HG03175 (cell line): ENCODE results near the gene TFB1M.
A peak's percentile ranks its signal among the peaks of the same experiment; 100 is the strongest.
"Not testable (repeated sequence)": the region's sequence is repeated elsewhere in the genome, so short reads cannot be mapped to it uniquely, and the experiment has no call there.

ENCODE experiments used
- ATAC-seq: cut with Tn5 transposase; IDR thresholded peaks from one replicate; pipeline ENCODE4 v1.9.1; 2021; ENCODE audit warnings: mild to moderate bottlenecking, moderate library complexity; ENCODE audit not compliant: unreplicated experiment

Gene TFB1M

DNA sequence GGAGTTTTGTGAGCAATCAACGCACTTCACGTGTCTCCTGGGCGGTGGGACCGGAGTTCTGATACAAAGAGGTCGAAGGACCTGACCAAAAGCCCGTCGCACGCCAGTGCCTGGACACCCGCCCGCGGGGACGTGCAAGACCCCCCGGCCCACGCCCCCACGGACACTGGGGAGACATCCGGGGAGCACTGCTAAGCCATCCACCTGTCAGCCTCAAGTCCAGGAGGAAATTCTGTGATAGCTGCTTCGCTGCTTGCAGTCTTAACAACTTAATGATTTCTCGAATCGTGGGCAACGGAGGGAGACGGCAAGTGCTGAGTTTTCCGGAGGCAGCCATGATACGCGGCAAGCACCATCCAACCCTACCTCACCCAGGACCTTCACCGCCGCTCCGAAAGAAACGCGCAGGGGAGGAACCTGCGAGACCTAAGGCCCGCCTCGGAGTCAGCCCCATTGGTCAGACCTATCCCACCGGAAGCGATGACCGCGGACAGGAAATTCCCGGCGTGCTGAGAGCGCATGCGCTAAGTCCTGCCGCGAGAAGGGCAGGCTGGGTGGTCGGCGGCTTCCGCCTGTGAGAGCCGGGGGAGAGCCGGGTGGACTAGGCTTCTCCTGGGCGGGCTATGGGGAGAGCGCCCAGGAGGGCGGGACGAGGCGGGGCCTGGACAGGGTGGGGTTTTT, at the start of gene TFB1M:
Gene TFB1M, minus strand, starts transcription at position 393 of the 681 bp plus-strand sequence. Its CDS starts 56 bp downstream, at position 337.
- ATAC-seq = peak; percentile 94

DNA sequence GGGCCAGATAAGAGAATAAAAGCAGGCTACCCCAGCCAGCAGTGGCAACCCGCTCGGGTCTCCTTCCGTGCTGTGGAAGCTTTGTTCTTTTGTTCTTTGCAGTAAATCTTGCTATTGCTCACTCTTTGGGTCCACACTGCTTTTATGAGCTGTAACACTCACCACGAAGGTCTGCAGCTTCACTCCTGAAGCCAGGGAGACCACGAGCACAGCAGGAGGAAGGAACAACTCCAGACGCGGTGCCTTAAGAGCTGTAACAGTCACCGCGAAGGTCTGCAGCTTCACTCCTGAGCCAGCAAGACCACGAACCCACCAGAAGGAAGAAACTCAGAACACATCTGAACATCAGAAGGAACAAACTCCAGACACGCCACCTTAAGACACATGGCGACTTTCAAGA, 49.7 kb upstream of the TFB1M start:
- ATAC-seq = not testable (repeated sequence)

DNA sequence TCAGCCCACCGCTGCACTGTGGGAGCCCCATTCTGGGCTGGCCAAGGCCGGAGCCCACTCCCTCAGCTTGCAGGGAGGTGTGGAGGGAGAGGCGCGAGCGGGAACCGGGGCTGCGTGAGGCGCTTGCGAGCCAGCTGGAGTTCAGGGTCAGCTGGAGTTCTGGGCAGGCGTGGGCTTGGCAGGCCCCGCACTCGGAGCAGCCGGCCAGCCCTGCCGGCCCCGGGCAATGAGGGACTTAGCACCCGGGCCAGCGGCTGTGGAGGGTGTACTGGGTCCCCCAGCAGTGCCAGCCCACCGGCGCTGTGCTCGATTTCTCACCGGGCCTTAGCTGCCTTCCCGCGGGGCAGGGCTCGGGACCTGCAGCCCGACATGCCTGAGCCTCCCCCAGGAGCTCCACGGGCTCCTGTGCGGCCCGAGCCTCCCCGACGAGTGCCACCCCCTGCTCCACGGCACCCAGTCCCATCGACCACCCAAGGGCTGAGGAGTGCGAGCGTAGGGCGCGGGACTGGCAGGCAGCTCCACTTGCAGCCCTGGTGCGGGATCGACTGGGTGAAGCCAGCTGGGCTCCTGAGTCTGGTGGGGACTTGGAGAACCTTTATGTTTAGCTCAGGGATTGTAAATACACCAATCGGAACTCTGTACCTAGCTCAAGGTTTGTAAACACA, 48.8 kb upstream of the TFB1M start:
- not testable (repeated sequence) for ATAC-seq

GRCh38 chr6:155354167-155354566, 39.9 kb upstream of the TFB1M start:
- ATAC-seq = no peak

DNA sequence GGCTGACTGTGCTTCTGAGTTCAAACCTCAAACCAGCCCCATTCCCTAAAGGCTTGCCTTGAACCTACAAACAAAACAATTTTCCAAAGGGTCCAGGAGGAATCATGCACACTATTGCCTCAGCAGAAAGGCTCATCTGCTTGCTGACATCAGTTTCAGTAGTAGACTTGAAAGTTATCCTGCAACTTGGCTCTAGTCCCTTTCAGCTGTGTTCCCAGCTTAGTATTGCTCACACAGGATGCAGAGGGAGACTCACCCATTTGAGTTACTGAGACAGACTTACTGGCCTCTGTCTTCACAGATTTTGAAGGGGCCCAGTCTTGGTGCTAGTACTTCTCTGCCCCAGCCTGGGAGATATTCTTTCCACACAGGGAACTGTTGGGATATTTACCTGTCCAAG, 38.5 kb upstream of the TFB1M start:
- no peak for ATAC-seq

DNA sequence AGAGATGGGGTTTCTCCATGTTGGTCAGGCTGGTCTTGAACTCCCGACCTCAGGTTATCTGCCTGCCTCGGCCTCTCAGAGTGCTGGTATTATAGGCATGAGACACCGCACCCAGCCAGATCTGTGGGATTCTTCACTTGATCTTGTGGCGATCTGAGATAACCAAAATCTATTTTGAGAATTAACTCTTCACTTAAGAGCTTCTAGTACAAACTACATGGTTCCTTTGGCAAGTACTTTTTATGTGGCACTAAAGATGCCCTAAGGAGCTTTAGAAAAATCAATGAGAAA, 37.8 kb upstream of the TFB1M start:
- no peak for ATAC-seq

GRCh38 chr6:155351273-155352129, 37.2 kb upstream of the TFB1M start:
- ATAC-seq = peak; percentile 97

DNA sequence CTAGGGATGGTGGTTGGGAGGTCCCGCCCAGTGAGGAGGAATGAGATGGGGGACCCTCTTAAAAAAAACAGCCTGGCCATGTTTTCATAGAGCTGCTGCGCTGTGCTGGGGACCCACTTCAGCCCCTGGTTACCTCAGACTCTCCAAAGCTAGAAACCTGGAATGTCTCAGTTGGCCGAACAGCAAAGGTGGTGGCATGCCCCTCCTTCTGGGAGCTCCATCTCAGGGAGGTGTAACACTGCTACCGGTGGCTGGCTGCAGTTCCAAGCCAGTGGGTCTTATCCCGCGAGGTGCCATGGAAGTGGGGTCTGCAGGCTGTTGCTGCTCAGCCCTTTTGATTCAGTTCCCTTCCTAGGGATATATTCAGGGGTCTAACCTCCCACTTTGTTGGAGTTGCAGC, 35.7 kb upstream of the TFB1M start:
- ATAC-seq = no peak

- no peak for ATAC-seq
Observed at GRCh38 chr6:155349129-155349528, 34.8 kb upstream of the TFB1M start.

DNA sequence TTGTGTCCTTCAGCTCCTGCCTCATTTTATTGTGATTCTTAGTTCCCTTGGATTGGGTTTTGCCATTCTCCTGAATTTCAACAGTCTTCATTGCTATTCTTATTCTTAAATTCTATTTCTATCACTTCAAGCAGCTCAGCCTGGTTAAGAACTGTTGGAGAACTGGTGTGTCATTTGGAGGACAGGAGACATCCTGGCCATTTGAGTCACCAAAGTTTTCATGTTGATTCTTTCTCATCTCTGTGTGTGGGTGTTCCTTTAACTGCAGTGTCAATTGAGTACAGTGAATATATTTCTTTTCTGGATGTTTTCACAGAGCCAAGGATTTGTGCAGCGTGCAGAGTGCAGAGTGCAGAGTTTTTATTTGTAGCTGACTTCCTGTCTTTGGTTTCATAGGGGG, 33.5 kb upstream of the TFB1M start:
- ATAC-seq = no peak

DNA sequence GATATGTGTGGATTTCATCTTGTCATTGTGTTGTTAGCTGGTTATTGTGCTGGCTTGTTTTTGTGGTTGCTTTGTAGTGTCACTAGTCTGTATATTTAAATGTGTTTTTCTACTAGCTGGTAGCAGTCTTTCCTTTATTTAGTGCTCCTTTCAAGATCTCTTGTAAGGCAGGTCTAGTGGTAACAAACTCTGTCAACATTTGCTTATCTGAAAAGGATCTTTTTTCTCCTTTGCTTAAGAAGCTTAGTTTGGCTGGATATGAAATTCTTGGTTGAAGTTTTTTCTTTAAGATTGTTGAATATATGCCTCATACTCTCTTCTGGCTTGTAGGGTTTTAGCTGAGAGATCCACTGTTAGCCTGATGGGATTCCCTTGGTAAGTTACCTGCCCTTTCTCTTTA, 32.7 kb upstream of the TFB1M start:
- no peak for ATAC-seq

DNA sequence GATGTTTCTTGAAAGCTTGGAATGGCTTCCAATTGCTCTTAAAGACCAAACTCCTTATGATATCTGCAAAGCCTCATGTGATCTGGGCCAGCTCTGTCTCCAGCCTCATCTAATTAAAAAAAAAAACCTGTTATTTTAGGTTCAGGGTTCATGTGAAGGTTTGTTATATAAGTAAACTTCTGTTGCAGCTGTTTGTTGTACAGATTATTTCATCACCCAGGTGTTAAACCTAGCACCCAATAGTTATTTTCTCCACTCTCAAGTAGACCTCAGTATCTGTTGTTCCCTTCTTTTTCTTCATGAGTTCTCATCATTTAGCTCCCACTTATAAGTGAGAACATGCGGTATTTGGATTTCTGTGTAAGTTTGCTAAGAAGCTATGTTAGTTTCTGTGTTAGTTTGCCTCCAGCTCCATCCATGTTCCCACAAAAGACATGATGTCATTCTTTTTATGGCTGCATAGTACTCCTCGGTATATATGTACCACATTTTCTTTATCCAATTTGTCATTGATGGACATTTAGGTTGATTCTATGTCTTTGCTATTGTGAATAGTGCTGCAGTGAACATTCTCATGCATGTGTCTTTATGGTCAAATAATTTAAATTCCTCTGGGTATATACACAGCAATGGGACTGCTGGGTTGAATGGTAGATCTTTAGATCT, 30.2 kb upstream of the TFB1M start:
- no peak for ATAC-seq

GRCh38 chr6:155341130-155341828, 27.0 kb upstream of the TFB1M start:
- peak; percentile 66 for ATAC-seq

GRCh38 chr6:155340464-155341129, 26.3 kb upstream of the TFB1M start:
- ATAC-seq = peak; percentile 32

- not testable (repeated sequence) for ATAC-seq
Observed at GRCh38 chr6:155339929-155340328, 25.6 kb upstream of the TFB1M start.

DNA sequence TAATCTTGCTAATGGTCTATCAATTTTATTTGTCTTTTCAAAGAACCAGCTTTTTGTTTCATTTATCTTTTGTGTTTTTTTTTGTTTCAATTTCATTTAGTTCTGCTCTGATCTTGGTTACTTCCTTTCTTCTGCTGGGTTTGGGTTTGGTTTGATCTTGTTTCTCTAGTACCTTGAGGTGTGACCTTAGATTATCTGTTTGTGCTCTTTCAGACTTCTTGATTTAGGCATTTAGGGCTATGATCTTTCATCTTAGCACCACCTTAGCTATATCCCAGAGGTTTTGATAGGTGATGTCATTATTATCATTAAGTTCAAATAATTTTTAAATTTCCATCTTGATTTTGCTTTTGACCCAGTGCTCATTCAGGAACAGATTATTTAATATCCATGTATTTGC, 24.0 kb upstream of the TFB1M start:
- not testable (repeated sequence) for ATAC-seq

DNA sequence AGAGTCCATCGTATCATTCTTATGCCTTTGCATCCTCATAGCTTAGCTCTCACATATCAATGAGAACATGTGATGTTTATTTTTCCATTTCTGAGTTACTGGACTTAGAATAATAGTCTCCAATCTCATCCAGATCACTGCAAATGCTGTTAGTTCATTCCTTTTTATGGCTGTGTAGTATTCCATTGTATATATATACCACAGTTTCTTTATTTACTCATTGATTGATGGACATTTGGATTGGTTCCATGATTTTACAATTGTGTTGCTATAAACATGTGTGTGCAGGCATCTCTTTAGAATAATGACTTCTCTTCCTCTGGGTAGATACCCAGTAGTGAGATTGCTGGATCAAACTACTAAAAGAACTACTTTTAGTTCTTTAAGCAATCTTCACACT, 21.0 kb upstream of the TFB1M start:
- ATAC-seq = no peak

DNA sequence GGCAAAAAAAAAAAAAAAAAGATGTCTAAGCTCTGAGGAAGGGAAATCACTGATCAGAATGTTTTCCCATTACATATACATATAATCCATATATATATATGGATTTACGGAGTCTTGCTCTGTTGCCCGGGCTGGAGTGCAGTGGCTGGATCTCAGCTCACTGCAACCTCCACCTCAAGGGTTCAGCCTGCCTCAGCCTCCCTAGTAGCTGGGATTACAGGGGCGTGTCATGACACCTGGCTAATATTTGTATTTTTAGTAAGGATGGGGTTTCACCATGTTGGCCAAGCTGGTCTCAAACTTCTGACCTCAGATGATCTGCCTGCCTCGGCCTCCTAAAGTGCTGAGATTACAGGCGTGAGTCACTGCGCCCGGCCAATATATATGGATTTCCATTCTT, 19.8 kb upstream of the TFB1M start:
- peak; percentile 25 for ATAC-seq

- ATAC-seq = peak; percentile 47
Observed at GRCh38 chr6:155333414-155333813, 19.1 kb upstream of the TFB1M start.

- ATAC-seq = no peak
Observed at GRCh38 chr6:155330922-155331321, 16.6 kb upstream of the TFB1M start.
